CD4-positive, alpha-beta T cell treated with Interleukin-15 for 1 hour (primary cell): ENCODE results near the gene GTF2H2C.
"Not testable (repeated sequence)": the region's sequence is repeated elsewhere in the genome, so short reads cannot be mapped to it uniquely, and the experiment has no call there.

Source experiments
- DNase-seq: peaks from one replicate; pipeline ENCODE4 v3.0.0-alpha.2; 2020

GTF2H2C gene

GRCh38 chr5:69559908-69560330, at the start of gene GTF2H2C:
TSS of gene GTF2H2C (plus strand) at chr5:69560191. CDS start at chr5:69565133, 4,942 bp downstream.
- peak; percentile 70 for DNase-seq

- no peak for DNase-seq
Measured at GRCh38 chr5:69510694-69511093, 49.3 kb upstream of the GTF2H2C start.

GRCh38 chr5:69512740-69513260, 47.2 kb upstream of the GTF2H2C start:
- no peak for DNase-seq

- not testable (repeated sequence) for DNase-seq
Measured at GRCh38 chr5:69515570-69515969, 44.4 kb upstream of the GTF2H2C start.

DNA sequence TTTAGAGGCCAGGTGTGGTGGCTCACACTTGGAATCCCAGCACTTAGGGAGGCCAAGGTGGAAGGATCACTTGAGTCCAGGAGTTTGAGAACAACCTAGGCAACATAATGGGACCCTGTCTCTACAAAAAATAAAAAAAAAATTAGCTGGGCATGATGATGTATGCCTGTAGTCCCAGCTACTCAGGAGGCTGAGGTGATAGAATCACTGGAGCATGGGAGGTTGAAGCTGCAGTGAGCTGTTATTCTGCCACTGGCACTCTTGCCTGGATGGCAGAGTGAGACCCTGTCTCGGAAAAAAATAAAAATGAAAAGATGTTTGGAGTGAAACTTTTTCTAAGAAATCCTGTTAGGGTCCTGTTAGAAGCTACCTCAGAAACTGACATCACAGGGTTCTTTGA, 43.2 kb upstream of the GTF2H2C start:
- DNase-seq: no peak

GRCh38 chr5:69517763-69518212, 42.2 kb upstream of the GTF2H2C start:
- no peak for DNase-seq

- DNase-seq: no peak
Measured at GRCh38 chr5:69519285-69519684, 40.7 kb upstream of the GTF2H2C start.

DNA sequence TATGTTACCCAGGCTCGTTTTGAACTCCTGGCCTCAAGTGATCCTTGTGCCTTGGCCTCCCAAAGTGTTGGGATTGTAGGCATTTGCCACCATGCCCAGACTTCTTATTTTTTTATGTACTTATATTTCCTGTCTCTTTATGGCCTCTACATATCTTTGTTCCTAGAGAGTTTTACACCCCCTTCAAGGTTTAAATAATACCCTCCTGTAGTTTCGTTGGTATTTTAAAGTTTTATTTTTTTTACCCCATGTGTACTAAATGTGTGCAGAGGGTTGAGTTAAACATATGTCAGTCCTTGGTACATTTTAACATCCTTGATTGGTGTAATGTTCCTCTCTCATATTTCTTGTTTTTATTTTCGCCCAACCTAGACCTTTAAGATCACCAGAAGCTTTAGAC, 38.0 kb upstream of the GTF2H2C start:
- DNase-seq: no peak

DNA sequence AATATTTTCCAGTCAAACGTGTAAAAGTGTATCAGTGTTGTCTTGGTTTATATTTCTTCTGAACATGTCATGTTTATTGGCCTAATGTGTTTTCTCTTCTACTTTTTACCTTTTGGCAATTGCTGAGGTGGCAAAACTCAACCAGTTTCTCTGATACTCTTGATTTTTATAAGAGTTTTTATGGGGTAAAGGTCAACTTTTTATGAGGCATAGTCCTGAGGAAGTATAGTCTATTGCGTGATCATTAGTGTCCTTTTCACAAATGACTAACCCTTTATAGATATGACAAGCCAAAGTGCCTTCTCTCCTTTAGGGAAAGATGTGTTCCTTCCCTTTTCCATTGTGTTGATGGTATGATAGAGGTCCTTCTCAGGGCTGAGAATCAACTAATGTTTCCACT, 34.5 kb upstream of the GTF2H2C start:
- no peak for DNase-seq

DNA sequence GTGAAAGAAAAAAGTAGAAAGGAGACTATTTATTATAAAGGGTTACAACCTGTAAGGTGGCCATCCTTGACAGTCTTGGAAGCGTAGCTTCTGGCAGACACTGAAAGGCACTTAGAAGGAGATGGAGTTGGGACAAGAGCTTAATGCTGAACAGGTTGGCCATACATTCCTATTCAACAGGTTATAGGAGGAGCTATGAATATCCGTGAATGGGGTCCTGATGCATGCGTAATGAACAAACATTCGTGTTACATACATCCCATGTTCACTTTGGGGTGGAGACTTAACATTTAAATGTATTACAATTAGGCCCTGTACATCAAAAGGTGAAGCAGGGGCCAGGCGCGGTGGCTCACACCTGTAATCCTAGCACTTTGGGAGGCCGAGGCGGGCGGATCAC, 33.3 kb upstream of the GTF2H2C start:
- no peak for DNase-seq

DNA sequence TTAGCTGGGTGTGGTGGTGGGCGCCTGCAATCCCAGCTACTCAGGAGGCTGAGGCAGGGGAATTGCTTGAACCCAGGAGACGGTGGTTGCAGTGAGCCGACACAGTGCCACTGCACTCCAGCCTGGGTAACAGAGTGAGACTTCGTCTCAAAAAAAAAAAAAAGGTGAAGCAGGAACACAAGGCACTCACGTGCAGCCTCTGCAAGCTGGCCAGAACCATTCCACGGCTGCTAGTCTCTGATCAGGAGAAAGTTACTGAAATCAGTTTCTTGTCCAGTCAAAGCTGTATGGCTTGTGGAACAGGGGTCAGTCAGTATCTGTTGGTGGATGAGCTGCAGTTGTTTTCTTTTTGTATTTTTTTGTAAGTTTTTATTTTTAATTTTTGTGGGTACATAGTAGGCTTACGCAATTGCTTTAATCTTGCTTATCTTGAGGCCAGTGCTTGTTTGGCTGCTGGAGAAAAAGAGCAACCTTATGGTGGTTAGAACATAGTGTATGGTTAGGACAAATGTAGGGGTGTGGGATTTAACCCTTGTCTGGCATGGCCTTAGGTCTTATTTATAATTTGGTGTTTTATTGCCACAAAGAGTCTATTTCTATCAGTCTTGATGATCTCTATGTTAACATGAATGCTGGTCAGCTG, 32.7 kb upstream of the GTF2H2C start:
- no peak for DNase-seq

GRCh38 chr5:69528035-69528434, 32.0 kb upstream of the GTF2H2C start:
- no peak for DNase-seq

GRCh38 chr5:69528609-69529008, 31.4 kb upstream of the GTF2H2C start:
- DNase-seq: no peak

GRCh38 chr5:69530561-69531405, 29.2 kb upstream of the GTF2H2C start:
- DNase-seq: no peak

DNA sequence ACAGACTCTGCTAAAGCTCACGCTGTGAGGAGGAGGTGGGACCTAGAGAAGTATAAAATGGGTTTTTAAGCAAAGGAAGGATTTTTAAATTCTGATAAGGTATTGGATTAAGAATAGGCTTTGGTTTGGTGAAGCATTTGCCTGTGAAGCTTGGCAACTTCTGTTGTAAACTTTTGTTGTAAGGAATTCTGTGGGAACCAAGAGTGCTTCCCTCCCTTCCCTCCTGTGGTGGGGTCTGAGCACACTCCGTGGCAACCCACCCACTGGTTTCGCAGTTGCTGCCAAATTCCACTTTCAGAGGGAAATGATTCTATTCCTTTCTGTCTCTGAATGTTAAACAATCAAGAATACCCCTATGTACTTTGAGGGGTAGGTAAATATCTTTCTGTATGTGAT, 28.6 kb upstream of the GTF2H2C start:
- no peak for DNase-seq

- DNase-seq: not testable (repeated sequence)
Measured at GRCh38 chr5:69537911-69538310, 22.1 kb upstream of the GTF2H2C start.

GRCh38 chr5:69538735-69539134, 21.3 kb upstream of the GTF2H2C start:
- DNase-seq: not testable (repeated sequence)

DNA sequence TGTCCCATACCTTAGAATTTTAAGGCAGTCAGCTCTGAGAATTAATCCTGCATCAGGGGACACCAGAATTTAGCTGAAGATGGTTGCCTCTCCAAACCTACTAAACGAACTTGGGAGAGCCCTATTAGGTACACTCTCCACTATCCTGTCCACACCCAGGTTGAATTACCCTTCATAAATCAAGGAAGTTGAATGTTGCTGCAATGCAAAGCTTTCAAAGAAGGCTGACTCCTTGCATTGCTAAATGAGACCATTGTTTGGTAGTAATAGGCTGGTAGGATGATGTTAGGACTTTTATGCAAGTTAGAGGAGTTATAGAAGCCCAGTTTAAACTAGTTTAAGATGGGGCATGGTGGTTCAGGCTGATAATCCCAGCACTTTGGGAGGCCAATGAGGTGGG, 18.6 kb upstream of the GTF2H2C start:
- DNase-seq: not testable (repeated sequence)

DNA sequence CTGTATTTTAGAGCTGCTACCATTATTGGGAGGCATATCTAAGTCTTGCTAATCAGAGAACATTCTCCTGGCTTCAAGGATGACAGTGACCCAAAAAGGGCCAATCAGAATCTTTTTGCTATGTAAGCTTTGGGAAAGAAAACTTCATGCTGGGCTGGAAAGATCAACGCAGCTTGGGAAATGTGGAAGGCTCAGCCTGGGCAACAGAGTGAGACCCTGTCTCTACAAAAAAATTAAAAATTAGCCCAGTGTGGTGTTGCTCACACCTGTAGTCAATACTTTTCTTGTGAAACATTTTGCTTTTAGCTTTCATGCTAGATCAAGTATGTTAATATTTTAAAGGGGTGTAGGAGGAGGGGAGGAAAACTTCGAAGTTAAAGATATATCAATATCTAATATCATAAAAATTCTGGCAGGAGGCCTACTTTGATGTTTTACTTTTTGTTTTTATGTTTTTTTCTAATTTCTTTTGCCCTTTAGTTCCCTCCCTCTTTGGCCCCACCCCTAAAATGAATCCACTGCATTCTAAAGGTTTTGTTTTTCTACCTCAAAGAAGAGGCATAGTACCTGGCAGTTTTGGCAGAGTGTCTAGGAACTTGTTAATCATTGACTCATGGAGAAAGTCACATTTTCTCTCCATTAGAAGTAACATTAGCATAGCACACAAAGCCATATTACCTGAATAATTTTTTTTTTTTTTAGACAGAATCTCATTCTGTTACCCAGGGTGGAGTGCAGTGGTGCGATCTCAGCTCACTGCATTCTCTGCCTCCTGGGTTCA, 17.0 kb upstream of the GTF2H2C start:
- DNase-seq: not testable (repeated sequence)

- not testable (repeated sequence) for DNase-seq
Measured at GRCh38 chr5:69544602-69545001, 15.4 kb upstream of the GTF2H2C start.

GRCh38 chr5:69560587-69561431, 818 bp downstream of the GTF2H2C start:
- DNase-seq: not testable (repeated sequence)

- not testable (repeated sequence) for DNase-seq
Measured at GRCh38 chr5:69566172-69566571, 6.2 kb downstream of the GTF2H2C start.
